Panc1 (cell line): ENCODE measurements around the gene PLCB1. TPM values are rescaled to one million over a fixed set of nuclear protein-coding genes. Genes with fewer than 3 reads are reported as not detected.

Experiments
- ATAC-seq: fragments of 200-7000 bp; cut with Tn5 transposase; 2 replicates; pipeline ENCODE4 v1.9.1; 2020; ENCODE audit warnings: mild to moderate bottlenecking, moderate library complexity
- BruUV-seq: library from RNA; stranded (reverse); fragments of 400-500 nt; replicated peaks from 2 replicates; lab custom pipeline; 2021; lab: Mats Ljungman, UMichigan
- CTCF ChIA-PET: fragments of 300-600 bp; sonication (Branson Sonifier 250); formaldehyde crosslinking; loops from one replicate; lab custom pipeline; 2022; ENCODE audit warnings: antibody characterized with exemption; lab: Charles Lee
- POLR2A ChIA-PET: fragments of 300-600 bp; sonication (Branson Sonifier 250); formaldehyde crosslinking; loops from one replicate; lab custom pipeline; 2022; ENCODE audit warnings: antibody characterized with exemption; lab: Charles Lee
- DNase-seq: peaks from one replicate; pipeline ENCODE4 v3.0.0-alpha.2; 2010; ENCODE audit warnings: low read depth, low spot score
- H3K27ac ChIP-seq: 2 replicates; pipeline ENCODE4 v1.5.1; 2011; ENCODE audit warnings: mild to moderate bottlenecking, low read length, inconsistent platforms
- H3K27me3 ChIP-seq: fragments of 200-500 bp; sonication (Bioruptor generic); 2 replicates; pipeline ENCODE4 v1.6.0; 2014; ENCODE audit warnings: low read length, inconsistent platforms; ENCODE audit not compliant: control insufficient read depth, insufficient read depth
- H3K36me3 ChIP-seq: fragments of 200-500 bp; sonication (Bioruptor generic); 2 replicates; pipeline ENCODE4 v1.5.1; 2014; ENCODE audit warnings: inconsistent platforms, mild to moderate bottlenecking, low read length, moderate library complexity; ENCODE audit not compliant: control insufficient read depth, insufficient read depth
- H3K4me1 ChIP-seq: 2 replicates; pipeline ENCODE4 v1.5.1; 2011; ENCODE audit warnings: inconsistent platforms, mild to moderate bottlenecking, low read length, moderate library complexity; ENCODE audit not compliant: control insufficient read depth, insufficient read depth
- H3K4me3 ChIP-seq, 2 experiments: 2 replicates each; pipeline ENCODE4 v1.5.1; 2011 to 2012; ENCODE audit warnings: low read depth in 2 of 2, low read length in 2 of 2, mild to moderate bottlenecking in 2 of 2, inconsistent platforms in 1 of 2, moderate library complexity in 1 of 2
- H3K9me3 ChIP-seq: fragments of 200-500 bp; sonication (Bioruptor generic); 2 replicates; pipeline ENCODE4 v1.5.1; 2014; ENCODE audit warnings: low read depth, mild to moderate bottlenecking, inconsistent platforms, low read length, moderate library complexity; ENCODE audit not compliant: control insufficient read depth, insufficient read depth
- CTCF ChIP-seq: fragments of 450-650 bp; IDR thresholded peaks from 2 replicates; pipeline ENCODE4 v1.5.1; 2017; ENCODE audit warnings: mild to moderate bottlenecking
- POLR2AphosphoS5 ChIP-seq: IDR thresholded peaks from 2 replicates; pipeline ENCODE4 v1.6.1; 2012; ENCODE audit warnings: mild to moderate bottlenecking, low read depth, low read length, moderate library complexity
- REST ChIP-seq, 2 experiments: IDR thresholded peaks; 2 replicates each; pipeline ENCODE4 v1.6.1; 2011 to 2012; ENCODE audit warnings: low read depth in 2 of 2, control low read depth in 1 of 2, low read length in 1 of 2, mild to moderate bottlenecking in 1 of 2, moderate library complexity in 1 of 2; ENCODE audit not compliant: insufficient read depth in 1 of 2
- SIN3A ChIP-seq: IDR thresholded peaks from 2 replicates; pipeline ENCODE4 v1.6.1; 2012; ENCODE audit warnings: low read depth, mild to moderate bottlenecking, low read length, moderate library complexity, borderline replicate concordance; ENCODE audit not compliant: insufficient read depth
- TCF7L2 ChIP-seq: IDR thresholded peaks from 2 replicates; pipeline ENCODE4 v1.6.1; 2011; ENCODE audit warnings: mild to moderate bottlenecking, low read depth, low read length, inconsistent platforms
- in situ Hi-C: cut with HindIII; loops from 2 replicates; pipeline ENCODE4 v1.10.0; 2016; ENCODE audit warnings: low sequenced_read_pairs, low pct_unique_long_range_greater_than_20kb
- intact Hi-C: fragments of 100-400 bp; cut with micrococcal nuclease; formaldehyde crosslinking; loops from one replicate; pipeline ENCODE4 v1.10.0; 2022; ENCODE audit not compliant: unreplicated experiment
- total RNA-seq: library from RNA; stranded (reverse); gene quantifications from one replicate; pipeline ENCODE4 v1.2.1, GENCODE V29; 2021; ENCODE audit not compliant: unreplicated experiment

PLCB1 gene
- total RNA-seq, 1 experiment from 2014 or later: 0.59 TPM

- BruUV-seq: no TSS peak
- no peak for TF ChIP-seq TCF7L2
- in situ Hi-C loops (no loop called here), intact Hi-C loops (no loop called here)
- no peak overlapping the region for H3K4me3 ChIP-seq
- DNase-seq (no peak), ATAC-seq (no peak)
- no peaks in the 10 kb centered on the region for H3K4me1 ChIP-seq
- ChIA-PET CTCF (no interaction called here), POLR2A (no interaction called here)
- no peak overlapping the region for H3K27ac ChIP-seq
- H3K36me3 ChIP-seq: no peaks in the 10 kb centered on the region
- no peaks in the 10 kb centered on the region for H3K9me3 ChIP-seq
- H3K27me3 ChIP-seq: no peaks in the 10 kb centered on the region
These were observed 771.9 kb downstream of the PLCB1 start for GRCh38 chr20:8903655-8904605.

- Histone ChIP-seq H3K4me3 (no peak overlapping the region), H3K9me3 (peaks cover 4% of the 10 kb centered on the region; the same call in 1 of the 2 replicates), H3K4me1 (no peaks in the 10 kb centered on the region), H3K36me3 (no peaks in the 10 kb centered on the region), H3K27me3 (no peaks in the 10 kb centered on the region), H3K27ac (no peak overlapping the region)
- TF ChIP-seq CTCF (no peak), SIN3A (no peak), POLR2AphosphoS5 (no peak), REST (IDR thresholded peaks at IDR 0.05; ENCODE audit: insufficient read depth in 1 of 2, low read depth in 2 of 2, low read length in 1 of 2) (no peak), TCF7L2 (no peak)
- BruUV-seq: no TSS peak
- POLR2A ChIA-PET: no interaction called here
- intact Hi-C loops (no loop called here), in situ Hi-C loops (no loop called here)
- DNase-seq: no peak
- CTCF ChIA-PET: no interaction called here
- no peak for ATAC-seq
These were observed 777.5 kb downstream of the PLCB1 start for GRCh38 chr20:8909596-8909995.

- TF ChIP-seq POLR2AphosphoS5: no peak
- Histone ChIP-seq H3K4me1 (no peaks in the 10 kb centered on the region), H3K36me3 (no peaks in the 10 kb centered on the region), H3K27me3 (no peaks in the 10 kb centered on the region), H3K27ac (no peak overlapping the region), H3K4me3 (no peak overlapping the region), H3K9me3 (peaks cover 4% of the 10 kb centered on the region; the same call in 1 of the 2 replicates)
- no TSS peak for BruUV-seq
- intact Hi-C loops (no loop called here), in situ Hi-C loops (no loop called here)
- ATAC-seq (no peak), DNase-seq (no peak)
- CTCF ChIA-PET: no interaction called here
- POLR2A ChIA-PET: no interaction called here
These were observed 780.0 kb downstream of the PLCB1 start for GRCh38 chr20:8912096-8912495.
